HCT116 (cell line): Measurements from ENCODE around the gene CXCR1. TPM values are rescaled to one million over a fixed set of nuclear protein-coding genes. Genes with fewer than 3 reads are reported as not detected.

ENCODE experiments used
- ATAC-seq: fragments of 200-7000 bp; cut with Tn5 transposase; 2 replicates; pipeline ENCODE4 v1.9.1; 2020; ENCODE audit warnings: mild to moderate bottlenecking, moderate library complexity
- BruUV-seq: library from RNA; stranded (reverse); fragments of 400-500 nt; replicated peaks from 2 replicates; lab custom pipeline; 2021; lab: Mats Ljungman, UMichigan
- CTCF ChIA-PET: fragments of 300-600 bp; sonication (Branson Sonifier 250); formaldehyde crosslinking; loops from one replicate; lab custom pipeline; 2021; ENCODE audit warnings: antibody characterized with exemption; lab: Charles Lee
- POLR2A ChIA-PET: fragments of 300-600, 350-600 bp; sonication (Branson Sonifier 250); formaldehyde crosslinking; loops from one replicate; lab custom pipeline; 2021; ENCODE audit warnings: antibody characterized with exemption; lab: Charles Lee
- RAD21 ChIA-PET, 2 experiments: fragments of 300-600 bp; sonication (Branson Sonifier 250); formaldehyde crosslinking; loops; one replicate each; lab custom pipeline; 2023; ENCODE audit warnings: low total read pairs in 2 of 2; ENCODE audit not compliant: uncharacterized antibody in 2 of 2, unreplicated experiment in 2 of 2, low non-redundant PET in 1 of 2; lab: Charles Lee
- DNase-seq: peaks from one replicate; pipeline ENCODE4 v3.0.0-alpha.2; 2010; ENCODE audit warnings: low read depth, low spot score
- H2AFZ ChIP-seq: fragments of 200-600 bp; shearing (Covaris generic), sonication (generic); 2 replicates; pipeline ENCODE4 v1.6.1; 2017; ENCODE audit warnings: low read depth, mixed run types, mixed read lengths, antibody characterized with exemption, low read length; ENCODE audit not compliant: poor library complexity, severe bottlenecking
- H3K27ac ChIP-seq: 2 replicates; pipeline ENCODE4 v1.5.1; 2012; ENCODE audit warnings: low read depth, low read length
- H3K27me3 ChIP-seq: fragments of 200-600 bp; sonication (generic); 2 replicates; pipeline ENCODE4 v1.6.1; 2016; ENCODE audit warnings: mixed run types, low read length, mixed read lengths; ENCODE audit not compliant: insufficient read depth
- H3K36me3 ChIP-seq, 2 experiments: fragments of 200-500 bp in 1 of 2; fragments of 200-600 bp in 1 of 2; sonication (Bioruptor generic) in 1 of 2; sonication (generic) in 1 of 2; 2 replicates each; pipeline versions ENCODE4 v1.5.1 to v1.6.1; 2014 to 2016; ENCODE audit warnings: low read length in 2 of 2, inconsistent platforms in 1 of 2, mixed read lengths in 1 of 2, mixed run types in 1 of 2; ENCODE audit not compliant: insufficient read depth in 2 of 2, control insufficient read depth in 1 of 2
- H3K4me1 ChIP-seq, 2 experiments: fragments of 200-600 bp in 1 of 2; sonication (generic) in 1 of 2; 2 replicates each; pipeline versions ENCODE4 v1.5.1 to v1.6.1; 2012 to 2017; ENCODE audit warnings: low read length in 2 of 2, inconsistent platforms in 1 of 2, mild to moderate bottlenecking in 1 of 2, mixed read lengths in 1 of 2, mixed run types in 1 of 2, moderate library complexity in 1 of 2; ENCODE audit not compliant: insufficient read depth in 2 of 2, control insufficient read depth in 1 of 2
- H3K4me2 ChIP-seq: fragments of 200-600 bp; sonication (generic); 2 replicates; pipeline ENCODE4 v1.6.1; 2017; ENCODE audit warnings: mixed run types, low read length, mixed read lengths
- H3K4me3 ChIP-seq, 2 experiments: fragments of 200-600 bp in 1 of 2; sonication (generic) in 1 of 2; replicated peaks in 1 of 2; 2 replicates each; pipeline ENCODE4 v1.5.1; 2011 to 2016; ENCODE audit warnings: low read length in 2 of 2, control low read depth in 1 of 2, low read depth in 1 of 2, mild to moderate bottlenecking in 1 of 2, mixed read lengths in 1 of 2, mixed run types in 1 of 2
- H3K79me2 ChIP-seq: fragments of 200-600 bp; sonication (generic); 2 replicates; pipeline ENCODE4 v1.6.1; 2017; ENCODE audit warnings: mild to moderate bottlenecking, mixed run types, low read length, moderate library complexity, mixed read lengths; ENCODE audit not compliant: insufficient read depth
- H3K9ac ChIP-seq: fragments of 200-600 bp; sonication (generic); 2 replicates; pipeline ENCODE4 v1.6.1; 2016; ENCODE audit warnings: low read length, mixed read lengths
- H3K9me2 ChIP-seq: fragments of 200-600 bp; sonication (generic), shearing (Covaris generic); 2 replicates; pipeline ENCODE4 v1.6.1; 2017; ENCODE audit warnings: mixed run types, mild to moderate bottlenecking, moderate library complexity; ENCODE audit not compliant: insufficient read depth
- H3K9me3 ChIP-seq, 2 experiments: fragments of 200-500 bp in 1 of 2; fragments of 200-600 bp in 1 of 2; sonication (Bioruptor generic) in 1 of 2; sonication (generic) in 1 of 2; 2 replicates each; pipeline ENCODE4 v1.6.1; 2014 to 2017; ENCODE audit warnings: low read length in 2 of 2, mixed read lengths in 2 of 2, inconsistent platforms in 1 of 2, low read depth in 1 of 2, mild to moderate bottlenecking in 1 of 2, mixed run types in 1 of 2, moderate library complexity in 1 of 2; ENCODE audit not compliant: control insufficient read depth in 1 of 2, insufficient read depth in 1 of 2
- H4K20me1 ChIP-seq: fragments of 200-600 bp; sonication (generic), shearing (Covaris generic); 2 replicates; pipeline ENCODE4 v1.6.1; 2017; ENCODE audit warnings: mixed run types, mild to moderate bottlenecking, moderate library complexity; ENCODE audit not compliant: insufficient read depth
- CEBPB ChIP-seq: IDR thresholded peaks from 2 replicates; pipeline ENCODE4 v1.6.1; 2012; ENCODE audit warnings: low read depth
- CTCF ChIP-seq, 3 experiments: fragments of 200-600 bp in 1 of 3; sonication (generic) in 1 of 3; IDR thresholded peaks in 2 of 3; conservative IDR thresholded peaks in 1 of 3; 2 replicates each; pipeline ENCODE4 v1.5.1; 2012 to 2017; ENCODE audit warnings: low read depth in 2 of 3, low read length in 2 of 3, antibody characterized with exemption in 1 of 3, borderline replicate concordance in 1 of 3, control low read depth in 1 of 3, mild to moderate bottlenecking in 1 of 3, mixed read lengths in 1 of 3, mixed run types in 1 of 3, moderate library complexity in 1 of 3; ENCODE audit not compliant: insufficient read depth in 1 of 3
- ELF1 ChIP-seq: IDR thresholded peaks from 2 replicates; pipeline ENCODE4 v1.6.1; 2012; ENCODE audit warnings: low read depth, borderline replicate concordance
- EZH2 ChIP-seq: fragments of 200-600 bp; sonication (generic); IDR thresholded peaks from 2 replicates; pipeline ENCODE4 v1.6.1; 2017; ENCODE audit warnings: antibody characterized with exemption, mixed run types
- EZH2phosphoT487 ChIP-seq: fragments of 200-600 bp; IDR thresholded peaks from 2 replicates; pipeline ENCODE4 v1.6.1; 2018; ENCODE audit warnings: antibody characterized with exemption, borderline replicate concordance
- FOSL1 ChIP-seq: IDR thresholded peaks from 2 replicates; pipeline ENCODE4 v1.6.1; 2012; ENCODE audit warnings: low read depth
- JUND ChIP-seq: IDR thresholded peaks from 2 replicates; pipeline ENCODE4 v1.6.1; 2012
- MAX ChIP-seq: IDR thresholded peaks from 2 replicates; pipeline ENCODE4 v1.6.1; 2012
- POLR2AphosphoS5 ChIP-seq: IDR thresholded peaks from 2 replicates; pipeline ENCODE4 v1.6.1; 2011; ENCODE audit warnings: mild to moderate bottlenecking, low read depth, low read length, moderate library complexity
- RAD21 ChIP-seq: IDR thresholded peaks from 2 replicates; pipeline ENCODE4 v1.6.1; 2012; ENCODE audit warnings: low read depth, mild to moderate bottlenecking
- SIN3A ChIP-seq: IDR thresholded peaks from 2 replicates; pipeline ENCODE4 v1.6.1; 2012; ENCODE audit warnings: low read depth
- SRF ChIP-seq: IDR thresholded peaks from 2 replicates; pipeline ENCODE4 v1.6.1; 2012; ENCODE audit warnings: low read depth
- YY1 ChIP-seq: IDR thresholded peaks from 2 replicates; pipeline ENCODE4 v1.6.1; 2011; ENCODE audit warnings: low read length, low read depth, moderate library complexity, mild to moderate bottlenecking; ENCODE audit not compliant: insufficient replicate concordance; ENCODE audit errors: extremely low read depth
- ZFX ChIP-seq: fragments of 450-650 bp; IDR thresholded peaks from 2 replicates; pipeline ENCODE4 v1.6.1; 2017
- ZNF274 ChIP-seq: fragments of 200-500 bp; sonication (Bioruptor generic); IDR thresholded peaks from 2 replicates; pipeline ENCODE4 v1.6.1; 2014; ENCODE audit warnings: mild to moderate bottlenecking, low read depth, low read length, inconsistent platforms
- intact Hi-C: fragments of 100-400 bp; cut with micrococcal nuclease; formaldehyde crosslinking; loops from 2 replicates; pipeline ENCODE4 v1.10.0; 2022
- total RNA-seq: library from RNA; stranded (reverse); gene quantifications from one replicate; pipeline ENCODE4 v1.2.1, GENCODE V29; 2021; ENCODE audit not compliant: unreplicated experiment
- TF ChIP-seq, protein P1 (sequence below): IDR thresholded peaks from 2 replicates; pipeline ENCODE4 v1.6.1; 2012

The CXCR1 gene
- total RNA-seq, 1 experiment from 2014 or later: not detected

- no peak for DNase-seq
Observed at GRCh38 chr2:218168016-218168415, 1.3 kb upstream of the CXCR1 start.

More at GRCh38 chr2:218168016-218168415, 1.3 kb upstream of the CXCR1 start:
- Histone ChIP-seq H3K4me3 (no peak overlapping the region), H3K4me2 (no peak overlapping the region), H3K9ac (no peak overlapping the region), H3K36me3 (no peaks in the 10 kb centered on the region), H3K79me2 (no peaks in the 10 kb centered on the region), H3K27me3 (no peaks in the 10 kb centered on the region), H3K9me2 (no peaks in the 10 kb centered on the region), H4K20me1 (no peaks in the 10 kb centered on the region), H2AFZ (no peak overlapping the region), H3K4me1 (peaks cover 6 to 9% of the 10 kb centered on the region in 2 experiments; a peak in 3 of 4 replicates), H3K27ac (no peak overlapping the region), H3K9me3 (no peaks in the 10 kb centered on the region)
- no TSS peak for BruUV-seq
- TF ChIP-seq JUND: no peak
- no peak for TF ChIP-seq YY1
- TF ChIP-seq CTCF (IDR thresholded peaks at IDR 0.05 in 2 of 3, conservative IDR thresholded peaks at IDR 0.05 in 1 of 3; ENCODE audit: borderline replicate concordance in 1 of 3, insufficient read depth in 1 of 3, low read depth in 2 of 3, low read length in 2 of 3): no peak
- TF ChIP-seq CEBPB: no peak
- TF ChIP-seq EZH2phosphoT487: no peak
- TF ChIP-seq SRF: no peak
- TF ChIP-seq EZH2: no peak
- no peak for TF ChIP-seq ELF1
- no peak for TF ChIP-seq SIN3A
- no peak for TF ChIP-seq ZFX
- TF ChIP-seq FOSL1: no peak
- TF ChIP-seq, protein P1, sequence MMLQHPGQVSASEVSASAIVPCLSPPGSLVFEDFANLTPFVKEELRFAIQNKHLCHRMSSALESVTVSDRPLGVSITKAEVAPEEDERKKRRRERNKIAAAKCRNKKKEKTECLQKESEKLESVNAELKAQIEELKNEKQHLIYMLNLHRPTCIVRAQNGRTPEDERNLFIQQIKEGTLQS: no peak
- TF ChIP-seq RAD21: no peak
- no peak for TF ChIP-seq ZNF274
- no peak for TF ChIP-seq MAX
- TF ChIP-seq POLR2AphosphoS5: no peak
- ChIA-PET CTCF (interaction anchor here (0.7 to 1.1 kb wide), 3 partner anchors 9 to 90 kb away, joined by 3 to 6 read pairs (median 4); no protein-coding TSS in a partner anchor), RAD21 (no interaction called here), POLR2A (no interaction called here)
- ATAC-seq: no peak
- intact Hi-C loops: no loop called here
